ENCODE results near the gene DTNB.

The DTNB gene

GRCh38 chr2:25654801-25655200, 18.6 kb downstream of the DTNB start:
- no peak for TF ChIP-seq CTCF (IDR thresholded peaks at IDR 0.05; ENCODE audit: control insufficient read depth, extremely low read depth, insufficient read depth)
- DNase-seq (ENCODE audit: low read depth): no peak
- H3K4me3 ChIP-seq (ENCODE audit: low read depth, low read length): no peak overlapping the region

GRCh38 chr2:25651782-25652455, 21.5 kb downstream of the DTNB start:
- DNase-seq (ENCODE audit: low read depth): no peak
- TF ChIP-seq CTCF (IDR thresholded peaks at IDR 0.05; ENCODE audit: control insufficient read depth, extremely low read depth, insufficient read depth): no peak

GRCh38 chr2:25651066-25651465, 22.3 kb downstream of the DTNB start:
- TF ChIP-seq CTCF (IDR thresholded peaks at IDR 0.05; ENCODE audit: control insufficient read depth, extremely low read depth, insufficient read depth): no peak
- H3K4me3 ChIP-seq (ENCODE audit: low read depth, low read length): no peak overlapping the region
- DNase-seq (ENCODE audit: low read depth): no peak

More at GRCh38 chr2:25651782-25652455, 21.5 kb downstream of the DTNB start:
- no peak overlapping the region for H3K4me3 ChIP-seq (ENCODE audit: low read depth, low read length)

- H3K4me3 ChIP-seq (ENCODE audit: low read depth, low read length): no peak overlapping the region
- DNase-seq (ENCODE audit: low read depth): no peak
- no peak for TF ChIP-seq CTCF (IDR thresholded peaks at IDR 0.05; ENCODE audit: control insufficient read depth, extremely low read depth, insufficient read depth)
These were observed 23.1 kb downstream of the DTNB start for GRCh38 chr2:25650256-25650655.

GRCh38 chr2:25649786-25650185, 23.6 kb downstream of the DTNB start:
- no peak overlapping the region for H3K4me3 ChIP-seq (ENCODE audit: low read depth, low read length)
- TF ChIP-seq CTCF (IDR thresholded peaks at IDR 0.05; ENCODE audit: control insufficient read depth, extremely low read depth, insufficient read depth): no peak
- DNase-seq (ENCODE audit: low read depth): no peak

- H3K4me3 ChIP-seq (ENCODE audit: low read depth, low read length): no peak overlapping the region
- no peak for TF ChIP-seq CTCF (IDR thresholded peaks at IDR 0.05; ENCODE audit: control insufficient read depth, extremely low read depth, insufficient read depth)
- DNase-seq (ENCODE audit: low read depth): no peak
These were observed 31.1 kb downstream of the DTNB start for GRCh38 chr2:25642298-25642697.

GRCh38 chr2:25639696-25640095, 33.7 kb downstream of the DTNB start:
- H3K4me3 ChIP-seq (ENCODE audit: low read depth, low read length): no peak overlapping the region

More at GRCh38 chr2:25639696-25640095, 33.7 kb downstream of the DTNB start:
- DNase-seq (ENCODE audit: low read depth): no peak
- TF ChIP-seq CTCF (IDR thresholded peaks at IDR 0.05; ENCODE audit: control insufficient read depth, extremely low read depth, insufficient read depth): no peak

All from LNCaP clone FGC (cell line).